Cardiac atrium fibroblast (primary cell): ENCODE data around the gene POU2F2. TPM values are rescaled to one million over a fixed set of nuclear protein-coding genes. Genes with fewer than 3 reads are reported as not detected.

Source experiments
- total RNA-seq: library from RNA; depleted of rRNA; stranded (reverse); fragments of >200 nt; gene quantifications from 2 replicates; pipeline ENCODE4 v1.2.3, GENCODE V29; 2015

The POU2F2 gene
- 2.9 TPM in 1 of 2 replicates, not detected in the other for total RNA-seq

GRCh38 chr19:42132030-42132628, at the start of gene POU2F2:
Gene POU2F2 (minus strand): TSS chr19:42132446. CDS start chr19:42132411, 35 bp downstream.

DNA sequence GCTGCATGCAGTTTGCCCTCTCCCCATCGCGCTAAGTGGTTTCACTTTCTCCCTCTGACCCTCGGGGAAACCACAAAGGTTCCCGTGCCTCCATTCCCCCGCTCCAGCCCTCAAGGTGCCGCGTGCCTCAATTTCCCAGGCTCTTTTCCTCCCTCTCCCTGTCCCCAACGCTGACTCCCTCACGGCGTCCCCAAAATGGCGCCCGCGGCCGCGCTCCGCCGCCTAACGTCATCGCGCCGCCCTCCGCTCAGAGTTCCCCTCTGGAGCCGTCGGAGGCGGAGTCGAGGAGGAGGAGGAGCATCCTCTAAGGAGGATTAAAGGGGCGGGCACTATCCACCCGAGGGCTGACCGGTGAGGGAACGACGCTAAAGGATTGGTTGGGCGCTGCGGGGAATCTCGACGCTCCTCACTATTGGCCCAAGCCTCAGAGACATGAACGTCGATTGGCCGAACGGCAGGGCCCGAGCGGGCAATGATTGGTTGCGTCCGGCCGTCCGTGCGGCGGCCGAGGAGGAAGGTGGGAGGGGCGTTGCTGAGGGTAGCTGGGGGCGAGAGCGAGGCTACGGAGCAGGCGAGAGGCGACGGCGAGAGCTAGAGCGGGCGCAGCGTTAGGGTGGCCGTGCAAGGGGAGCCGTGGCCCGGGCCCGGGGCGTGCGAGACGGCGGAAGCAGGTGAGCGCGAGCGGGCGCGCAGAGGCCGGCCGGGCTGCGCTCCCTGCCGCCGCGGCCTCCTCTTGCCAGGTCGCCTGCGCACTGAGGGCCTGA, 56.4 kb downstream of the POU2F2 start, which contains the start of gene ZNF574:
TSS of gene ZNF574 (plus strand) at position 551 of the 764 bp plus-strand sequence. CDS start 2,441 bp downstream, outside the sequence.

DNA sequence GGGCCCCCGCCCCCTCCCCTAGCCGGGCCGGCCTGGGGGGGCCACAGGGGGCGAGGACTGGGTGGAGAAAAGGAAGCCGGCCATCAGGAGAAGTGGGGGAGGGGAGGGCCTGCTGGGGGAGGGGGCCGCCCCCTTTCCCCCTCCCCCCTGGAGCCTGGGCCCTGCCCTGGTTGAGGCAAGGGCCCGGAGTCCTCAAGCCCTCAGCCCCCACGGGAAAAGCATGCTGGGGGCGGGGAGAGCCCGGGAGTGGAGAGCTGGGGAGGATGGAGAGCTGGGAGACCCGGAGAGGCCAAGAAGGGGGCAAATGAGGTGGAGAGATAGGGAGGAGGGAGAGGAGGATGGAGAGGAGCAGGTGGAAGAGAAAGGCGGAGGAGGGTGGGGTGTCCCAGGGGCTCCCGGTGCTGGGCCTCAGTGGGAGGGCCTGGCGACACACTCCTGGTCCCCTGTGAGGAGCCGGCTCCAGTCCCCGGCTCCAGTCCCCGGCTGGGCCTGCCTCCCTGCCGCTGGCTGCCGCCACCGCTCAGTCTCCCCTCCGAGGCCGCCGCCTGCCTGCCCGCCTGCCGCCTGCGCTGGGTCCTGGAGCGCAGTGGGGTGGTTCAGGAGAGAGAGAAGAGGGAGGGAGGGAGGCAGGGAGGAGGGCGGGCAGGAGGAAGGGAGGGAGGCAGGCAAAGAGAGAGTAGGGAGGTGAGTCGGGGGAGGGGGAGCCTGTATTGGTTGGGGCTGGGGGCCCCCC, 62.5 kb downstream of the POU2F2 start, which contains the start of gene GRIK5:
TSS of gene GRIK5 (minus strand) at position 588 of the 733 bp plus-strand sequence. CDS start 4,436 bp downstream, outside the sequence.

Other genes starting within 250 kb of the POU2F2 start
- 43.9 and 51.0 TPM in 2 replicates for gene ARHGEF1, start 249.3 kb downstream of the POU2F2 start, total RNA-seq
- not detected in 2 replicates for gene ERFL, start 204.0 kb downstream of the POU2F2 start, total RNA-seq
- gene RABAC1, start 173.1 kb downstream of the POU2F2 start, total RNA-seq, result 436 and 499 TPM in 2 replicates
- 4.9 TPM in 1 of 2 replicates, not detected in the other for gene ATP1A3, start 138.2 kb downstream of the POU2F2 start, total RNA-seq
- not detected in 2 replicates for gene GRIK5, start 62.2 kb downstream of the POU2F2 start, total RNA-seq
- 10.3 and 13.3 TPM in 2 replicates for gene ZNF574, start 56.3 kb downstream of the POU2F2 start, total RNA-seq
- gene DEDD2, start 85.2 kb upstream of the POU2F2 start, total RNA-seq, result 30.7 and 37.1 TPM in 2 replicates
- gene ZNF526, start 87.9 kb upstream of the POU2F2 start, total RNA-seq, result 8.7 and 9.1 TPM in 2 replicates
- 17.0 and 19.3 TPM in 2 replicates for gene GSK3A, start 110.2 kb upstream of the POU2F2 start, total RNA-seq
- 51.8 and 66.6 TPM in 2 replicates for gene ERF, start 122.7 kb upstream of the POU2F2 start, total RNA-seq
- 28.9 and 32.9 TPM in 2 replicates for gene CIC, start 136.8 kb upstream of the POU2F2 start, total RNA-seq
- gene PRR19, start 169.7 kb upstream of the POU2F2 start, total RNA-seq, result not detected in 2 replicates
- gene PAFAH1B3, start 170.2 kb upstream of the POU2F2 start, total RNA-seq, result 15.1 and 17.1 TPM in 2 replicates
- 1.3 TPM in 1 of 2 replicates, not detected in the other for gene TMEM145, start 180.9 kb upstream of the POU2F2 start, total RNA-seq
- 29.1 and 34.3 TPM in 2 replicates for gene MEGF8, start 193.2 kb upstream of the POU2F2 start, total RNA-seq